Occipital lobe (tissue), 2 donors: ENCODE measurements around the gene ALPG. TPM values are rescaled to one million over a fixed set of nuclear protein-coding genes. Genes with fewer than 3 reads are reported as not detected.
"Not testable (repeated sequence)": the region's sequence is repeated elsewhere in the genome, so short reads cannot be mapped to it uniquely, and the experiment has no call there.

Experiments
- DNase-seq: peaks from one replicate; lab custom pipeline; 2025; lab: John Stamatoyannopoulos, UW
- total RNA-seq: library from RNA; depleted of rRNA; stranded (reverse); fragments of >200 nt; gene quantifications from one replicate; pipeline ENCODE4 v1.2.3, GENCODE V29; 2014

Gene ALPG
- total RNA-seq, 1 donor from 2014 or later = not detected

DNA sequence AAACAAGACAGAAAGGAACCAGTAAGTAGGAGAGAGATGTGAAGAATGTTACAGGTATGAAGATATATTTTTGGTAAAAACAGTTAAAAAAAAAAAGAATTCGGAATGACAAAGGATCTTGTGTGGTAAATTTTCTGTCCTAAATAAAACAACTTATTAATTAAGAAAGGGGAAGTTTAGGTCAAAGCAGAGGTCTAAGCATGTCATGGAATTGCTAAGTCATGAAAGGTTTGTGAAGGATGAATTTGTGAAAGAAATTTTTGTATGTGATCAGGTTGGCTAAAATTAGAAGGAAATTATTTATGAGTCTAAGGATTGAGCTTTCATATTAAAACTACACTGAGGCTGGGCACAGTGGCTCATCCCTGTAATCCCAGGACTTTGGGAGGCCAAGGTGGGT is 11.1 kb upstream of the ALPG start:
- no peak for DNase-seq

DNA sequence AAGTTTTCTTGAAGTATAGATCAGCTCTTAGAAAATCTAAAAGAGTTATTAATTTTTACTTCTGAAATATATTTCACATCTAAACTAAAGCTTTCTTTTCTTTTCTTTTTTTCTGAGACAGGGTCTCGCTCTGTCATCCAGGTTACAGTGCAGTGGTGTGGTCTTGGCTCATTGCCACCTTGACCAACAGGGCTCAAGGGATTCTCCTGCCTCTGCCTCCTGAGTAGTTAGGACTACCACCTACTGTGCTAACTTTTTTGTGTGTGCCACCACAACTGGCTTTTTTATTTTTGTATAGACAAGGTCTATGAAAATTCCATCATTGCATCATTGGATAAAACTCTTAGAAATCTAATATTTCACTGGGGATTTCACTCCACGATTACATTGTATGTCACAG is 10.0 kb upstream of the ALPG start:
- DNase-seq = no peak

DNA sequence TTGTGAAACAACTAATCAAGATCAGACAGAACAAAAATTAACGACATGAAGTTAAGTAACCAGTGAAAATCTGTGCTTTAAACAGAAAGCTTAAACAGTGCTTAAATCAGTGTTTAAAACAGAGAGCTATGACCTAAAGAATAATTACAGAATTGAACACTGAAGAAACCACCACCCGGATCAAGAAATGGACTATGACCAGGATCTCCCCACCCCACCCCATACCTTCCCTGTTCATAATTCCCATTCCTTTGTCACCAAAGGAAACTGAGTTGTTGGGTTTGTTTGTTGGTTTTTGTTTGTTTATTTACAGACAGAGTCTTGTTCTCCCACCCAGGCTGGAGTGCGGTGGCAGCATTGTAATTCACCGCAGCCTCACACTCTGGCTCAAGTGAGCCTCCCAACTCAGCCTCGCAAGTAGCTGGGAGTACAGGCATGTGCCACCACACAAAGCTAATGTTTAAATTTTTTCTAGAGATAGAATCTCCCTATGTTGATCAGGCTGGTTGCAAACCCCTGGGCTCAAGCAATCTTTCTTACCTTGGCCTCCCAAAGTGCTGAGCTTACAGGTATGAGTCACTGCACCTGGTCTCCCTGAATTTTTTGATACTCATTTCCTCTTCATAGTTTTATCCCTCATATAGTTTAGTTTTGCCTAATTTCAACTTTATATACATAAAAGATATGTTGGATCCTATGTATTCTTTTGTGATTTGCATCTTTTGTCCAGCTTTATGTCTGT is 8.2 kb upstream of the ALPG start:
- DNase-seq = no peak

DNA sequence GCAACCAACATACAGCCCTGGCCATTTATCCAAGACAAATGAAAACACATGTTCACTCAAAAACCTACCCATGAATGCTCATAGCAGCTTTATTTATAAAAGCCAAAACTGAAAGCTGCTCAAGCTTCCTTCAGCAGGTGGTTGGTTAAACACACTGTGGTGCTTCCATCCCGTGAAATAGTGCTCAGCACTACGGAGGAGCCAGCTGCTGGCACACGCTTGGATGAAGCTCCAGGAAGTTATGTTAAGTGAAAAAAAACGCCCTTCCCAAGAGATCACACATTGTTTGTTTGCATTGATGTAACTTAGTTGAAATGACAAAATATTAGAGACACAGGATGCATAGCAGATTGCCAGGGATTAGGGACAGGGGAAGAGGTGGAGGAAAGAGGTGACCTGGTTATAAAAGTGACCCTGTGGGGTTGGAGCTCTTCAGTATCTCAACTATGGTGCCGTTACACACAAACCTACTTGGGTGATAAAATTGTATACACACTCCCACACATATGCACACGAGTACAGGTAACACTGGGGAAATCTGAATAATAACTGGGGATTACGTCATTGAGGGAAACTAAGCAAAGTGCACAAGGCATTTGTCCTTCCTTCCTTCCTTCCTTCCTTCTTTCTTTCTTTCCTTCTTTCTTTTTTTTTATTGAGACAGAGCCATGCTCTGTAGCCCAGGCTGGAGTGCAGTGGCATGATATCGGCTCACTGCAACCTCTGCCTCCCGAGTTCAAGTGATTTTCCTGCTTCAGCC is 6.2 kb upstream of the ALPG start:
- no peak for DNase-seq

DNA sequence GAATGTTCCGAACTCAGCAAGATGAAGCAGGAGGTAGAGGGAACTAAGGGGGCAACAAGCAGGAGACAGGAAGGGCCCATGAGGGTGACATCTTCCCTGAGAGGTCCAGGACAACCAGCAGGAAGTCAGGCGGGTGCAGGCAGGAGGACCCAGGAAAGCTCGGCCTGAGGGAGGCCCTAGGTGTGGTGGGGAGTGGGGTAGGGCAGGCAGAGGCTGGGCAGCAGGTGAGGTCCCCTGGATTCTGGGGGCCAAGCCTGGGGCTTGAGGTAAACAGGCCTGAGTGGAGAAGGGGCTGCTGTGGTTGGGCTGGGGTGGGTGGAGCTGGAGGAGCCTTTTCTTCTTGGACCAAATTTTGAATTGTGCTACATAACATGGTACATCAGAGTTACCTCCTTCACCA is 4.1 kb upstream of the ALPG start:
- no peak for DNase-seq

DNA sequence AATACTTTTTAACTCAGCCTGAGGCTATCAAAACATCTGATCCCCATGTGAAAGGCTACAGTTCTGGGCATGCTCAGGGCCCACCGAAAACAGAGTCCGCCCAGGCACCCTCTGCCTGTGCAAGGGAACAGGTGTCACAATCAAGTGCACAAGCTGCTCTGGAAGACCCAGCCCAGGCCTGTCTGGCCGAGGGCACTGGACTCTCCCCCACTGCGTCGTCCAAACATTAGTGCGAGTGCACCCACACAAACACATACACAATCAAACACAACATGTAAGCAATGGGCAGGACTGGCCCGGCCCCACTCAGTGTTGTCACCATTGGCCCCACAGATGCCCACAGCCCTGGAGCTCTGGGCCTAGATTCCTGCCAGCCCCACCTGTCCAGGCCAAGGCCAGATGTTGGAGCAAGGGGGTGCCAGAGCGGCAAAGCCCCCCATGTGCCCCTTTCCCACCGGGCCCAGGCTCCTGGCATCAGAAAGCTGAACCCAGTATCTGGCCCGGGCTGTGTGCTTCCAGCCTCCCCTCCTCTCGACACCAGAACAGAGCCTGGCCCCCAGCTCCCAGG is 617 bp upstream of the ALPG start:
- DNase-seq = no peak

DNA sequence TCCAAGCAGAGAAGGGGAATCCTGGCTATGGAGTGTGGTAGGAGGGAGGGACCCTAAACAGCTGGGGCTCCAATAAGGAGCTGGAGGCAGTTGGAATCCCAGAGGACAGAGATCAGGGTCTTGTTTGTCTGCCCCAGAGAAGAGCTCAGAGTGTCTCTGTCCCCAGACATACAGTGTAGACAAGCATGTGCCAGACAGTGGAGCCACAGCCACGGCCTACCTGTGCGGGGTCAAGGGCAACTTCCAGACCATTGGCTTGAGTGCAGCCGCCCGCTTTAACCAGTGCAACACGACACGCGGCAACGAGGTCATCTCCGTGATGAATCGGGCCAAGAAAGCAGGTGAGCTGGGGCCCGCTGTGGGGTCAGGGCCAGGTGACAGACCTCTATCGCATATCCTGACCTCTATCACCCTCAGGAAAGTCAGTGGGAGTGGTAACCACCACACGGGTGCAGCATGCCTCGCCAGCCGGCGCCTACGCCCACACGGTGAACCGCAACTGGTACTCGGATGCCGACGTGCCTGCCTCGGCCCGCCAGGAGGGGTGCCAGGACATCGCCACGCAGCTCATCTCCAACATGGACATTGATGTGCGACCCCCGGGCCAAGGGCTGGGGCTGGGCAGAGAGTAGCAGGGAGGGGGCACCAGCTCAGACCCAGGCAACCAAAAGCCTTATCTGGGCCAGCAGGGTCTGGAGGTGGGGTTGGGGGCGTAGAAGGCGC is 945 bp downstream of the ALPG start:
- DNase-seq = not testable (repeated sequence)

DNA sequence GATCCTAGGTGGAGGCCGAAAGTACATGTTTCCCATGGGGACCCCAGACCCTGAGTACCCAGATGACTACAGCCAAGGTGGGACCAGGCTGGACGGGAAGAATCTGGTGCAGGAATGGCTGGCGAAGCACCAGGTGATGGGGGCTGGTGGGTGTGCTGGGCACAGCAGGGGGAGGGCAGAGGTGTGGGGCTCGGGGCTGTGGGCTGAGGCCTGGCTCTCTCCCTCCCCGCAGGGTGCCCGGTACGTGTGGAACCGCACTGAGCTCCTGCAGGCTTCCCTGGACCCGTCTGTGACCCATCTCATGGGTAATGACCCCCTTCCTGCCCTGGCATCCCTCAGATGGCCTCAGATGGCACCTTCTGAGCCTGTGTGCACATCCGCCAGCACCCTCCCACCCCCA is 1.6 kb downstream of the ALPG start:
- not testable (repeated sequence) for DNase-seq

DNA sequence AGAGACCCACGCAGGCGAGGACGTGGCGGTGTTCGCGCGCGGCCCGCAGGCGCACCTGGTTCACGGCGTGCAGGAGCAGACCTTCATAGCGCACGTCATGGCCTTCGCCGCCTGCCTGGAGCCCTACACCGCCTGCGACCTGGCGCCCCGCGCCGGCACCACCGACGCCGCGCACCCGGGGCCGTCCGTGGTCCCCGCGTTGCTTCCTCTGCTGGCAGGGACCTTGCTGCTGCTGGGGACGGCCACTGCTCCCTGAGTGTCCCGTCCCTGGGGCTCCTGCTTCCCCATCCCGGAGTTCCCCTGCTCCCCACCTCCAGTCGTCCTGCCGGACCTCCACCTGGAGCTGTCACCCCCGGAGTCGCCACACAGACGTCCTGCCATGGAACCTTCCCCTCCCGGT is 3.0 kb downstream of the ALPG start:
- DNase-seq = not testable (repeated sequence)

DNA sequence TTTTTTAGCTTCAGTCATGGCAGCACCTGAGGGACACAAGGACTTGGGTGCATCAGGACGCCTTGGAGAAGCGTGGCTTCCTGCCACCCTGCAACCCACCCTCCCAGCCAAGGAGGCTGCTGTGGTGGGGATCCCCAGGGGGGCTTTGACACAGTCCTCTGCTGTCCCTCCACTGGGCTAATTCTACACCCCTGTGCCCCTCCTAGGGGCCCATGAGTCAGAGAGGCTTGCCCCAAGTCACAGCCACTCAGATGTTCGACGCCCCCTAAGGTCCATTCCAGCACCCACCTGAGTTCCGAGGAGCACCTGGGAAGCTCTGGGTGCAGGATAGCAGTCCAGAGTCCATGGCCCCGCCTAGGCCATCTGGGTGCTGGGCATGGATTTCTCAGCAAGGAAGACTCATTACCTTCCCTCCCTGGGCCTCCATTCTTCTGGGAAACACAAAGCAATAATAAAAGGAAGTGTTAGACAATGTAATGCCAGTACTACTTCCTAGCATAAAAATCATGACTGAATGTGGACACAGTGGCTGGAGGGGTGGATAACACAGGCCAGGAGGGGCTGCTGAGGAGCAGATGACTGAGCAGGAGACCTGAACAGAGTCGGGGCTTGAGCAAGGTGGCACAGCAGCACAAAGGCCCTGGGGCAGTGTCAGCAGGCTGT is 3.7 kb downstream of the ALPG start:
- DNase-seq = no peak

DNA sequence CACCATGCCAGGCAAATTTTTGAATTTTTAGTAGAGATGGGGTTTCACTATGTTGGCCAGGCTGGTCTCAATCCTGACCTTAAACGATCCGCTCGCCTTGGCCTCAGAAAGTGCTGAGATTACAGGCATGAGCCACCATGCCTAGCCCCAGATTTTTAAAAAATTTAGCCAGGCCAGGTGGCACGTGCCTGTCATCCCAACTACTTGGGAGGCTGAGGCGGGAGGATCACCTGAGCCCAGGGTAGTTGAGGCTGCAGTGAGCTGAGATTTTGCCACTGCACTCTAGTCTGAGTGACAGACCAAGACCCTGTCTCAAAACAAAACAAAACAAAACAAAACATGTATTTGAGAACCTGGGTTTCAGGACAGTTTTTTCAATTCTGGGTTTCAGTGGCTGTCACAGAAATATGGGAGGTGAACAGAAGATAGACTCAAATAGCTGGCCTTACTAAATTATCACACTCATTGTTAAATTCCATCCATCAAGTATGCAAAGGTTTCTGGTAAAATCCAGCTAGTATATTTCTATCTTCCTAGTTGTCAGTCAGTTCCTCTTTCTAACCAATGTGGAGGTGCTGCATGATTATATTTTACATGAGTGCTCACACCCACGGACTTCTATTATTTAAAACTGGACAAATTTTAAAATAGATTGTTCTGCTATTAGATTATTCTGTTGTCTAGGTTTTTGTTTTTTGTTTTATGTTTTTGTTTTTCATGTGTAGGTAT is 5.4 kb downstream of the ALPG start:
- no peak for DNase-seq

DNA sequence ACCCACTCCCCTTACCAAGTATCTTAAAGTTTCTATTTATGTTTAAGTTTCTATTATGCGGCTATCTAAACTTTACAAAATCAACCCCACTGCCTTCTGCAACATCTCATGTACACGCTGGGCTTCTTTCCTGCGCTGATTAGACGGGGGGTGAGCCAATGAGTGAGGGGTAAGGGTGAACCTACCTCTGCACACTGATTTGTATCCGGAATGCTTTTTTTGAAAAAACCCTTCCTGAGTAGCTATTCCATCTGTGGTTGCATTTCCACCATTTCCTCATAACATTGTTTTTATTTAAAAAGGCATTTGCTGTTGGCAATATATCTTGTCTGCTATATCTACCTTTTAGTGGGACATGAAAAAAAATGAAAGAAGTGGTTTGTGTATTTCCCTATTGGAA is 6.3 kb downstream of the ALPG start:
- DNase-seq = no peak

DNA sequence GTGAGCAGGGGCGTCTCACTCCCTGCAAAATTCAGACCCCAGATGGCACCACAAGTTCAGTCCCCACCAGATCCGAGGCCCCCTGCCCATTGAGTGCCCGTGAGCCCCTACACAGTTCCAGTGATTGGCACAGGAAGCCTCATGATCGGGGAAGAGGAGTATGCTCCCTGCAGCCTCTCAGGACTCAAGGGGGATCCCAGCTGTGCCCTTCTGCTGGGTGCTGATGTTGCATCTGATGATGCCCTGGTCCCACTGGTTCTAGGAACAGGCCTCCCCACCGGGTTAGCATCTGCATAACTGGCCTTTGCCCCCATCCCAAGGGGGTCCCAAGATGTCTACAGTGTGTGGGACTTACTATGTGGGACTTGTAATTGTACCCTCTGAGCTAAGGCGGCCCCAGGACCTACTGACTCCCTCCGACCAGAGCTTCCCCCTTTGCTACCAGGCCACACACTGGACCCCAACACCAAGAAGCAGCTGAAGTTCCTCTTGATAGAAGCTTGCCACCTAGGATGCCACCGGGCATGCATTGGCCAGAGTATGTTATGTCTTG is 8.6 kb downstream of the ALPG start:
- no peak for DNase-seq

DNA sequence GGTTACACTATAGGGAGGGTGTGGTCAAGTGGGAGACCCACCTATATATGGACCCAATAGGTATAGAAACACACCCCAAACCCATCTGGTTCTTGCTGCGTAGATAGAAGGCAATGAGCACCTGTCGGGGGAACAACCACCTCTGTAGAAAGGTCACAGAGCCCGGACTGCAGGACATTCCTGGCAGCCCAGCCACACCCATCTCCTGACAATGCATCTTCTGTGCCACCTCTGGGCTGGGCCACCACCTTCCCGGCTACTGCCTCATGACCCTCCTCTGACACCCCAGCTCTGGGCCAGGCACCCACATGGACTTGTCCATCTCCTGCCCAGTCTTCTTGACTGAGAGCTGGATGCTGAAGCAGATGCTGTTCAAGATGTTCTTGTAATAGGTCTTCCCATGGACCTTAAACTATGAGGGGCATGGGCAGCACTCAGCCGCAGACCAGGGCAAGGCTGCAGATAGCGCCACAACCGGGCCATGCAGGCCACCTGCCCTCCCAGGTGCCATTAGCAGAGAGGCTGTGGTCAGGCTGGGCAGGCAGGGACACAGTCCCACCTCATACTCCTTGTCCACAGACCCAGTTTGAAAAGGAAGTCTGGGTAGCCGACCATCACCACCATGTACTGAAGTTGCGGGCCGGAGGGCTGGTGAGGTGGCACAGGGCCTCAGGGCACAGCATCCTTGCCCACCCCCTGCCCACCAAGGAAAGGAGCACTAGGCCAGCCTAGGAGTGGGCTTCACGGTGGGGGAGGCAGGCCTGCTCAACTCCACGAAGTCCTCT is 9.3 kb downstream of the ALPG start:
- no peak for DNase-seq

DNA sequence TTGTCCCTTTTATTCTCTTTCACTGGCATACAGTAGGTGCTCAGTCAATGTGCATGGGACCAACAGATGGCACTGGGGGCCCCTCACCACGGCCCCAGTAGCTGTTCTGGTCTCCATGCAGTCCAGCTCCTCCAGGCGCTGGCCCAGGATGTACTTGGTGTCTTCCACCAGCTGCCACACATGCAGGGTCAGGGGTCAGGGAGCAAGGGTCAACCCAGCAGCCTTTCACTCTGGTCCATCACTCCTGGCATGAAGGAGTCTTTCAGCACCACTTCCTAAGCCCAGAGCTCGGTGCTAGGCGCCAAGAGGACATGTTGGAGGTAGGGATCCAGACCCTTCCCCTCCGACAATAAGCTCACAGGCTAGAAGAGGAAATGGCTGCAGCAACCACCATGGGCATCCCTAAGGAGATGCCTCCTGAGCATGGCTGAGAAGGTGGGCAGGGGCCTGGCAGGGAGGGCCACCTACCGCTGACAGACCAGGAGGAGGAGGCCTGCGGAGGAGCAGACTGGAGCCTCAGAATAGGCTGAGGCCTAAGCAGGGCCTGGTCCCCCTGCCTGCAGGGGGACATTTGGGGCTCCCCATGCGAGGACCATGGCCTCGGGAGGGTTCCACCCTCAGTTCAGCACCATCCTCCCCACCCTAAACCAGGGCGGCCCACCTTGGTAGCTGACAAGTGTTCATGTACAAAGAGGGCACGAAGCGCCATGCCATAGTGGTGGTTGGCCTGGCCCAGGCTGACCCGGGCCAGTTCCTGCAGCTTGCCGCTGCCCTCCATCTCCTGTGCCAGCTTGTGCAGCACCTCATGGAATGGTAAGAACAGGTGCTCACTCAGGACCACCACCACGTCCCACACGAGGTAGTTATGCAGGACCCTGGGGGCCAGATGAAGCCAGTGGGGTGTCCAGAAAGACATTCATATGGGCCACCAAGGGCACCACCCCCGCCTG is 10.2 kb downstream of the ALPG start:
- no peak for DNase-seq

DNA sequence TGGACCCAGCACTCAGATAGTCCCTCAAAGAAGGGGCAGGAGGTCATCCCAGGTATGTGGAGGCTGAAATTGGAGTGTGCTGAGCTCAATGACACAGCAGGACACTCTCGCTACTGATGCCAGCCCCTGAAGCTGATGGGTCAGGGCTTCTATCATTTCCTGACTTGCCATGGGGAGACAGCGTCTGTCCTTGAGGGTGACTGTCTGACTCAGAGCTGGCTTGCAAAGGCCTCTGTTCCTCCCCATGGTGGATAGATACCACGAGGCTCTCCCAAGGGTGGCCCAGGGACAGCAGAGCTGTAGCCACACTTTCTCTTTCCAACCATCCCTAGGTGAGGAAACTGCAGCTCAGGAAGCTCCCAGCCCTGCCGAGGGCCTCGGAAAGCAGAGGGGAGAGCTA is 10.8 kb downstream of the ALPG start:
- no peak for DNase-seq

DNA sequence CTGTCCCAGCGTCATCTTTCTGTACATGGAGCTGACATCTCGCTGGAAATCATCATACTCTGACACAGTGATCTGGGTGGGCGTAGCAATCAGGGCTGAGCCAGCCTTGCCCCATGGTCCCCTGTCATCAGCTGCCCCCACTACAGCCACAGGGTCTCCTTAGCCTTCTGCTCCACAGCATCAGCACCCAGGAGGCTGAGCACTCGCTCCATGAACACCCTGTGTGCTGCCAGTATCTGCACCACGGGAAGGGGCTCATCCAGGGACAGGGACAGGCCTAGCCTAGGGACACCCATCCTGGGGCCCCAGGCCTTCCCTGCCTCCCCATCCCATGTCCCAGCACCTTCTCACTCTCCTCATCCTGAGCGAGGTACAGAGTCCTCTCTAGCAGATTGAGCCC is 11.4 kb downstream of the ALPG start:
- DNase-seq = no peak

DNA sequence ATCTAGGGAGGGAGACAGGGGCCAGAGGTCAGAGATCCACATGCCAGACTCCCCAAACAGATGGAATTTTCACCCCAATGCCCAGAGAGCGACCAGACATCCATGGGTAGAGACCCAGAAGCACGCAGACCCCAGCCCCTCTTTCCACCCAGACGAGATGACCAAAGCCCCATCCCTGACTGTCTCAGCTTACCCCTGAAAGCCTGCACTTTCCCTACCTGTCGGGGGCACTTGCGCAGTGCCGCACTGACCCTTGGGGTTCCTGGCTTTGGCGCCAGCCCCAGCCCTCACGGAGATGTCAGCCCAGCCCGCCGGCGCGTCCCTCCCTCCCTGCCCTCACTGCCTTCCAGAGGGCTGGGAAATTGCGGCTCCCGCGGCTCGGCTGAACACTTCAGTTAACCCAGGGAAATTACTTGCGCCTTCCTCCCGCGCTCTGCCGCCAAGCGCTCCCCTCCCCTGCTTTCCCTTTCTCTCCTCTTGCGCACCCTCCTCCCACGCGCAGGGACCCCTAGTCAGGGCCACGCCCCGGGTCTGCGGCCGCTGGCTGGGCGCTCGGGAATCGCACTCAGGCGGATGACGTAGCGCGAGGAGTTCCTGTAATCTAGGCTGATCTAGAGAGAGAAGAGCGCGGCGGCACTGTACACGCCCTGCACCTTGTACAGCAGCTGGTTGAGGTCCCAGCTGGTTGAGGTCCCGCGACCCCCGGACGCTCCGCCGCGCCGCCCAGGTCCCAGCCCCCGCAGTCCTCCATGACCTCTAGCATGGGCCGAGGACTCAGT is 12.0 kb downstream of the ALPG start:
- DNase-seq = no peak
